ENCODE measurements around the gene TMEM132A.

- TF ChIP-seq CTCF (IDR thresholded peaks at IDR 0.05) (no peak), USF2 (CRISPR knock-in tag; IDR thresholded peaks at IDR 0.05) (no peak), E2F1 (CRISPR knock-in tag; IDR thresholded peaks at IDR 0.05) (no peak), RELA (CRISPR knock-in tag; IDR thresholded peaks at IDR 0.05; ENCODE audit: borderline replicate concordance) (no peak), IRF1 (CRISPR knock-in tag; IDR thresholded peaks at IDR 0.05) (no peak), HMGA2 (CRISPR knock-in tag; IDR thresholded peaks at IDR 0.05) (no peak), CREB1 (CRISPR knock-in tag; IDR thresholded peaks at IDR 0.05) (no peak), CREM (CRISPR knock-in tag; IDR thresholded peaks at IDR 0.05) (no peak), TEAD4 (CRISPR knock-in tag; IDR thresholded peaks at IDR 0.05) (no peak), ZSCAN18 (CRISPR knock-in tag; IDR thresholded peaks at IDR 0.05) (no peak), JUN (CRISPR knock-in tag; IDR thresholded peaks at IDR 0.05) (no peak), SP1 (CRISPR knock-in tag; conservative IDR thresholded peaks at IDR 0.05) (no peak), E2F5 (CRISPR knock-in tag; IDR thresholded peaks at IDR 0.05) (no peak), CBFB (CRISPR knock-in tag; IDR thresholded peaks at IDR 0.05; ENCODE audit: low read depth) (no peak)
Observed at GRCh38 chr11:60966890-60967289, 42.6 kb downstream of the TMEM132A start.
